ENCODE results near the gene MORC3.
A peak's percentile ranks its signal among the peaks of the same experiment; 100 is the strongest.

GRCh38 chr21:36419996-36420395 is 100.0 kb downstream of the MORC3 start:
- TF ChIP-seq CTCF (IDR thresholded peaks at IDR 0.05): peak in 5 of 6 experiments; percentile 56 to 80 (median 66)
- TF ChIP-seq POLR2A (IDR thresholded peaks at IDR 0.05): no peak
